Chondrocyte (in vitro differentiated cells): Measurements from ENCODE around the gene DEPP1. TPM values are rescaled to one million over a fixed set of nuclear protein-coding genes. Genes with fewer than 3 reads are reported as not detected.

ENCODE experiments used
- DNase-seq: peaks from one replicate; pipeline ENCODE4 v3.0.0; 2021; ENCODE audit warnings: mixed read lengths, low spot score
- H3K27ac Mint-ChIP-seq: one replicate; pipeline ENCODE4 v1.8.0; 2021; ENCODE audit warnings: mild to moderate bottlenecking, moderate library complexity, mixed read lengths; ENCODE audit not compliant: unreplicated experiment
- H3K27me3 Mint-ChIP-seq: 2 replicates; pipeline ENCODE4 v1.8.0; 2021; ENCODE audit warnings: low read depth, mixed read lengths
- H3K36me3 Mint-ChIP-seq: 2 replicates; pipeline ENCODE4 v1.8.0; 2021; ENCODE audit warnings: low read depth, mixed read lengths
- H3K4me1 Mint-ChIP-seq: 2 replicates; pipeline ENCODE4 v1.8.0; 2021; ENCODE audit warnings: low read depth, mild to moderate bottlenecking, mixed read lengths
- H3K4me3 Mint-ChIP-seq: one replicate; pipeline ENCODE4 v1.8.0; 2021; ENCODE audit warnings: mild to moderate bottlenecking, moderate library complexity, mixed read lengths; ENCODE audit not compliant: unreplicated experiment
- H3K9me3 Mint-ChIP-seq: 2 replicates; pipeline ENCODE4 v1.8.0; 2021; ENCODE audit warnings: low read depth, mixed read lengths
- CTCF ChIP-seq: fragments of 200-600 bp; sonication (generic); IDR thresholded peaks from 2 replicates; pipeline ENCODE4 v1.5.0; 2021; ENCODE audit warnings: antibody characterized with exemption, mild to moderate bottlenecking, moderate library complexity
- total RNA-seq: library from RNA; stranded (reverse); gene quantifications from 3 replicates; pipeline ENCODE4 v1.2.1, GENCODE V29; 2021

DEPP1 gene
- total RNA-seq, 1 donor from 2014 or later, result 105 TPM

DNA sequence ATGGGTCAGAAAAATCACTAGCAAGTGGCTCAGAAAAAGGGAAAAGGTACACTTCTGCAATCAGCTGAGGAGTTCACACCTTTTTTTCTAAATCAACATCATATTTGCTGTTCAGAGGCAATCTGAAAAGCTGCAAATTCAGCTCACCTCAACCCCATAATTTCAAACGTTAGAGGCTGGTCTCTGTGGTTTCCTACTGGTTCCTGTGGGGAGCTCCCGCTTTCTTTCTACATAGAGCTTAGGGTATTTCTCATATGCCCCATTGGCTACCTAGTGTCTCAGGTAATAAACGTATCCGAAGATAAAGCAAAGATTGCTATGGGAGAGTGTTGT is 16.9 kb upstream of the DEPP1 start:
- Mint-ChIP-seq H3K9me3 (no peaks in the 10 kb centered on the region), H3K27me3 (no peaks in the 10 kb centered on the region), H3K4me3 (no peak overlapping the region), H3K36me3 (peaks cover 8% of the 10 kb centered on the region), H3K27ac (peak overlapping the region; percentile 88), H3K4me1 (peaks cover 63% of the 10 kb centered on the region)
- no peak for TF ChIP-seq CTCF
- DNase-seq, result no peak

GRCh38 chr10:44994752-44995530 is 16.3 kb upstream of the DEPP1 start:
- Mint-ChIP-seq H3K4me1 (peaks cover 63% of the 10 kb centered on the region), H3K27ac (peak overlapping the region; percentile 88), H3K27me3 (no peaks in the 10 kb centered on the region), H3K36me3 (peaks cover 9% of the 10 kb centered on the region), H3K9me3 (no peaks in the 10 kb centered on the region), H3K4me3 (no peak overlapping the region)
- TF ChIP-seq CTCF, result no peak
- peak; percentile 48 for DNase-seq

DNA sequence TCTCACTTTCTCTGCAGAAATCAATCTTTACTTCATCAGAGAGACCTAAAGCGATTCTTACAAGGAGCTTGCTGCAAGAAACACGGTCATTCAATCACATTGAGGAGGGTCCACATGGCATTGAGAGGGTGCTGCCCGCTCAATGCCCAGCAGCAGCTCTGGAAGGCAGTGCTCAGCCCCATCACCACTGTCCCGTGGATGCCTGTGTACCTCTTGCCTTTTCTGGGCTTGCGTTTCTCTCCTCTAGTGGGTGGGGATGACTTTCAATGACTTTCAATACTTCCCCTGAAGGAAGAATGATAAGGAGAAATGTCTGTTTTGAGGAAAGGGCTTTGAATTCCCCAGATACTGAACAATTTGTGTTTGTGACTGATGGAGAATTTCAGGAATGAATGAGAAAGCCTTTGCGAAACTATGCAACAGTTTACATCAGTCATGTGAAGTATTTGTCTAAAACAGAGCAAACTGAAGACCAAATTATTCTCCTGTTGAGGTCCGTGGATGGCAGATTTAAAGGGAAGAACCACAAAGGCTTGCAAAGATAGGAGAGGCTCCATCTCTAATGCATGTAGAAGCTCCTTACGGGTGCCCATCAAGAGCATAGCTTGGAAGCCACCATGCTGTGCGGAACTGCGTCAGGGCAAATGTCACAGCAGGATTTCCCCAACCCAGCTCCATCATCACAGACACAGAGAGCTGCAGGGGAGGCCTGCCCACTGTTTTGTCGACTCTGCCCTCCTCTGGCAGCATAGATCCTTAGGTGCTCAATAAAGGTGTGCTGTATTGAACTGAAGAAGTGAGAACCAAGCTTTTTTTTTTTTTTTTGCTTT is 15.5 kb upstream of the DEPP1 start:
- peak; percentile 32 for DNase-seq
- H3K27me3 Mint-ChIP-seq, result no peaks in the 10 kb centered on the region
- H3K4me3 Mint-ChIP-seq, result no peak overlapping the region
- H3K9me3 Mint-ChIP-seq, result no peaks in the 10 kb centered on the region
- H3K27ac Mint-ChIP-seq, result peak overlapping the region; percentile 88
- peak; percentile 27 for TF ChIP-seq CTCF
- peaks cover 64% of the 10 kb centered on the region for H3K4me1 Mint-ChIP-seq
- peaks cover 14% of the 10 kb centered on the region for H3K36me3 Mint-ChIP-seq

GRCh38 chr10:44993226-44993921 is 14.8 kb upstream of the DEPP1 start:
- no peaks in the 10 kb centered on the region for H3K27me3 Mint-ChIP-seq
- H3K4me3 Mint-ChIP-seq, result no peak overlapping the region
- TF ChIP-seq CTCF, result no peak
- peak; percentile 84 for DNase-seq
- no peaks in the 10 kb centered on the region for H3K9me3 Mint-ChIP-seq
- H3K36me3 Mint-ChIP-seq, result peaks cover 17% of the 10 kb centered on the region
- peak overlapping the region; percentile 88 for H3K27ac Mint-ChIP-seq
- H3K4me1 Mint-ChIP-seq, result peaks cover 64% of the 10 kb centered on the region

- Mint-ChIP-seq H3K36me3 (peaks cover 17% of the 10 kb centered on the region), H3K4me1 (peaks cover 65% of the 10 kb centered on the region), H3K27me3 (no peaks in the 10 kb centered on the region), H3K9me3 (no peaks in the 10 kb centered on the region), H3K27ac (no peak overlapping the region), H3K4me3 (no peak overlapping the region)
- no peak for TF ChIP-seq CTCF
- DNase-seq, result no peak
Observed at GRCh38 chr10:44992732-44993225, 14.2 kb upstream of the DEPP1 start.
